B cell (primary cell): ENCODE measurements around the gene OR6S1. TPM values are rescaled to one million over a fixed set of nuclear protein-coding genes. Genes with fewer than 3 reads are reported as not detected.

Source experiments
- ATAC-seq: fragments of 200-7000 bp; cut with Tn5 transposase; one replicate; pipeline ENCODE4 v1.10.0; 2021; ENCODE audit warnings: low read depth, mild to moderate bottlenecking, moderate number of reproducible peaks, moderate library complexity
- CTCF ChIA-PET: fragments of 350-600 bp; sonication (Branson Sonifier 250); formaldehyde crosslinking; loops from one replicate; lab custom pipeline; 2021; ENCODE audit warnings: antibody characterized with exemption, inconsistent platforms; lab: Charles Lee
- POLR2A ChIA-PET: fragments of 350-600 bp; sonication (Branson Sonifier 250); formaldehyde crosslinking; loops from one replicate; lab custom pipeline; 2021; ENCODE audit warnings: antibody characterized with exemption; lab: Charles Lee
- DNase-seq: peaks from one replicate; pipeline ENCODE4 v3.0.0; 2013
- H2AFZ ChIP-seq: 2 replicates; pipeline ENCODE4 v1.6.1; 2012; ENCODE audit warnings: mild to moderate bottlenecking, low read depth, low read length; ENCODE audit not compliant: insufficient read depth, poor library complexity, severe bottlenecking
- H3K27ac ChIP-seq, 2 donors: 1 replicate in 1 of 2; 2 replicates in 1 of 2; pipeline ENCODE4 v1.5.1; 2012 to 2013; ENCODE audit warnings: low read length in 2 of 2, mild to moderate bottlenecking in 2 of 2, moderate library complexity in 1 of 2
- H3K27me3 ChIP-seq, 4 experiments: fragments of 200-600 bp in 1 of 4; sonication (generic) in 1 of 4; replicated peaks in 1 of 4; 1 replicate in 2 of 4; 2 replicates in 2 of 4; pipeline versions ENCODE4 v1.6.1 to v1.7.0; 2013 to 2016; ENCODE audit warnings: low read length in 3 of 4, mild to moderate bottlenecking in 2 of 4, mixed read lengths in 1 of 4, moderate library complexity in 1 of 4; ENCODE audit not compliant: insufficient read depth in 4 of 4, control insufficient read depth in 3 of 4; ENCODE audit errors: control extremely low read depth in 1 of 4
- H3K36me3 ChIP-seq, 2 experiments: replicated peaks in 1 of 2; 1 replicate in 1 of 2; 2 replicates in 1 of 2; pipeline versions ENCODE4 v1.6.1 to v1.7.1; 2013; ENCODE audit warnings: low read length in 1 of 2; ENCODE audit not compliant: insufficient read depth in 2 of 2, control insufficient read depth in 1 of 2; ENCODE audit errors: control extremely low read depth in 1 of 2, extremely low read depth in 1 of 2
- H3K4me1 ChIP-seq, 2 donors: fragments of 200-600 bp in 1 of 2; sonication (generic) in 1 of 2; 1 replicate in 1 of 2; 2 replicates in 1 of 2; pipeline versions ENCODE4 v1.5.1 to v1.6.1; 2013 to 2017; ENCODE audit warnings: low read length in 2 of 2; ENCODE audit not compliant: control insufficient read depth in 2 of 2, insufficient read depth in 2 of 2
- H3K4me2 ChIP-seq: replicated peaks from 2 replicates; pipeline ENCODE3; 2012; ENCODE audit warnings: mild to moderate bottlenecking, low read depth, low read length; ENCODE audit not compliant: poor library complexity, severe bottlenecking
- H3K4me3 ChIP-seq, 5 experiments: fragments of 200-600 bp in 1 of 5; sonication (generic) in 1 of 5; 1 replicate in 3 of 5; 2 replicates in 2 of 5; pipeline versions ENCODE4 v1.5.1 to v1.7.0; 2011 to 2016; ENCODE audit warnings: low read length in 4 of 5, mild to moderate bottlenecking in 4 of 5, low read depth in 2 of 5, control low read depth in 1 of 5, moderate library complexity in 1 of 5; ENCODE audit not compliant: insufficient read depth in 1 of 5; ENCODE audit errors: control extremely low read depth in 1 of 5, extremely low read depth in 1 of 5
- H3K79me2 ChIP-seq: fragments of 200-600 bp; sonication (generic); one replicate; pipeline ENCODE4 v1.6.0; 2016; ENCODE audit warnings: low read length; ENCODE audit not compliant: control insufficient read depth, insufficient read depth
- H3K9ac ChIP-seq: fragments of 200-600 bp; sonication (generic); 2 replicates; pipeline ENCODE4 v1.6.1; 2017; ENCODE audit warnings: mild to moderate bottlenecking, low read length, moderate library complexity
- H3K9me3 ChIP-seq, 3 donors: one replicate each; pipeline versions ENCODE4 v1.6.1 to v1.7.1; 2013; ENCODE audit warnings: low read length in 2 of 3; ENCODE audit not compliant: control insufficient read depth in 2 of 3, insufficient read depth in 1 of 3; ENCODE audit errors: control extremely low read depth in 1 of 3
- H4K20me1 ChIP-seq: 2 replicates; pipeline ENCODE4 v1.6.0; 2012; ENCODE audit warnings: mild to moderate bottlenecking, low read length; ENCODE audit not compliant: insufficient read depth, control insufficient read depth, poor library complexity, severe bottlenecking
- H3K27ac Mint-ChIP-seq: one replicate; pipeline ENCODE4 v1.8.0; 2021; ENCODE audit warnings: mixed read lengths
- H3K27me3 Mint-ChIP-seq: one replicate; pipeline ENCODE4 v1.8.0; 2021; ENCODE audit warnings: mixed read lengths
- H3K4me1 Mint-ChIP-seq: one replicate; pipeline ENCODE4 v1.8.0; 2021; ENCODE audit warnings: mixed read lengths
- H3K4me3 Mint-ChIP-seq: one replicate; pipeline ENCODE4 v1.8.0; 2021; ENCODE audit warnings: mixed read lengths
- H3K9me3 Mint-ChIP-seq: one replicate; pipeline ENCODE4 v1.8.0; 2022; ENCODE audit warnings: mixed read lengths; ENCODE audit not compliant: insufficient read depth
- CTCF ChIP-seq: fragments of 200-600 bp; IDR thresholded peaks from one replicate; pipeline ENCODE4 v1.8.0; 2022; ENCODE audit warnings: antibody characterized with exemption, mild to moderate bottlenecking
- EZH2 ChIP-seq: IDR thresholded peaks from 2 replicates; pipeline ENCODE4 v1.6.1; 2012; ENCODE audit warnings: borderline replicate concordance, low read depth, mild to moderate bottlenecking, moderate library complexity, low read length; ENCODE audit not compliant: insufficient read depth, poor library complexity, severe bottlenecking
- WGBS: methylation state at CpG from one replicate; pipeline ENCODE4 v1.1.5; 2013; ENCODE audit warnings: missing lambda C conversion rate; ENCODE audit not compliant: insufficient coverage; 5-methylcytosine and 5-hydroxymethylcytosine counted together
- intact Hi-C: fragments of 100-400 bp; cut with micrococcal nuclease; formaldehyde crosslinking; loops from one replicate; pipeline ENCODE4 v1.10.0; 2022
- polyA plus RNA-seq: library from polyadenylated mRNA; depleted of rRNA; stranded (reverse); fragments of >200 nt; gene quantifications from 2 replicates; pipeline ENCODE4 v1.2.3, GENCODE V29; 2012
- total RNA-seq, 2 donors: library from RNA; stranded (reverse); fragments of 120-200 nt in 1 of 2; gene quantifications; 1 replicate in 1 of 2; 2 replicates in 1 of 2; pipeline versions ENCODE4 v1.2.3 to v1.2.4, GENCODE V29; 2013 to 2022

OR6S1 gene
- total and polyA plus RNA-seq, 2 donors (not counting 1 experiment from before 2014, with no cell fraction given): 0.16 TPM; not detected in 1

DNA sequence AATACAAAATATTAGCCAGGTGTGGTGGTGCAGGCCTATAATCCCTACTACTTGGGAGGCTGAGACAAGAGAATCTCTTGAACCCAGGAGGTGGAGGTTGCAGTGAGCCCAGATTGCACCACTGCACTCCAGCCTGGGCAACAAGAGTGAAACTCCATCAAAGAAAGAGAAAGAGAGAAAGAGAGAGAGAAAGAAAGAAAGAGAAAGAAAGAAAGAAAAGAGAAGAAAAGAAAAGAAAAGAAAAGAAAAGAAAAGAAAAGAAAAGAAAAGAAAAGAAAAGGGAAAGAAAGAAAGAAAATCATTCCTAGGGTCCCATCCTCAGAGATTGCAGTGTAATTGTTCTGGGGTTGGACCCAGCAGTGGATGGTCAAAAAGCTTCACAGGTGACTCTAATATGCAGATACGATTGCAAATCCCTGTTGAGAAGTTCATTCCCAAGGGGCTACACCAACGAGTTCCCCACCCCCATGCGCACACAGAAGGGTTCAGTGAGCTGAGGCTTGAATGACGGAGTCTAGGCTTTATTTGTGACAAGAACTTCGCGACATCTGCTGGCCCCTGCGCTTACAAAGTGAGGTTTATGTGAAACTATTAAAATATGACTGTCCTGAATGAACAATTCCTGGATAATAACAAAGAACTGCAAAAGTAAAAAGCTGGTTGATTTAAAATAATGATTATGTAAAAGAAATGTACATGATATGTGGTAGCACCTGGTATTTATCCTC is 32.9 kb downstream of the OR6S1 start:
- peaks cover 2% of the 10 kb centered on the region for H3K4me1 Mint-ChIP-seq
- intact Hi-C loops: loop anchor here (1.0 kb wide), 5 partner anchors 77 to 281 kb away; partner anchors contain the start of genes PARP2 and TEP1
- DNase-seq: peak; percentile 53
- no peak for ATAC-seq
- CTCF ChIA-PET: interaction anchor here (0.8 to 8.9 kb wide), 15 partner anchors 11 to 279 kb away, joined by 3 to 215 read pairs (median 5); partner anchors contain the start of genes CCNB1IP1, PARP2 and TEP1
- H3K9ac ChIP-seq: no peak overlapping the region
- 40% methylated on average over 1 of the region's 7 CpGs for WGBS
- H2AFZ ChIP-seq: no peak overlapping the region
- H3K4me1 ChIP-seq: peaks cover 28 to 39% of the 10 kb centered on the region in 2 donors
- no peaks in the 10 kb centered on the region for H3K9me3 ChIP-seq
- no peak overlapping the region for H3K4me3 ChIP-seq
- POLR2A ChIA-PET: no interaction called here
- no peaks in the 10 kb centered on the region for H3K79me2 ChIP-seq
- H3K27me3 Mint-ChIP-seq: no peaks in the 10 kb centered on the region
- no peak for TF ChIP-seq EZH2
- no peak for TF ChIP-seq CTCF
- H3K4me3 Mint-ChIP-seq: no peak overlapping the region
- H3K9me3 Mint-ChIP-seq: no peaks in the 10 kb centered on the region
- H3K4me2 ChIP-seq: peak overlapping the region; percentile 94
- no peaks in the 10 kb centered on the region for H3K27me3 ChIP-seq
- H3K36me3 ChIP-seq: no peaks in the 10 kb centered on the region
- H4K20me1 ChIP-seq: no peaks in the 10 kb centered on the region
- H3K27ac ChIP-seq: no peak overlapping the region
- no peak overlapping the region for H3K27ac Mint-ChIP-seq

- no peaks in the 10 kb centered on the region for H3K27me3 ChIP-seq
- no peak for TF ChIP-seq EZH2
- no peak for TF ChIP-seq CTCF
- H3K9me3 ChIP-seq: no peaks in the 10 kb centered on the region
- H4K20me1 ChIP-seq: no peaks in the 10 kb centered on the region
- Mint-ChIP-seq H3K4me1 (peaks cover 2% of the 10 kb centered on the region), H3K4me3 (no peak overlapping the region), H3K27ac (no peak overlapping the region), H3K9me3 (no peaks in the 10 kb centered on the region), H3K27me3 (no peaks in the 10 kb centered on the region)
- WGBS: 40% methylated on average over 4 of the region's 5 CpGs
- peak overlapping the region; percentile 1 for H2AFZ ChIP-seq
- H3K27ac ChIP-seq: no peak overlapping the region
- CTCF ChIA-PET: interaction anchor here (0.8 to 8.9 kb wide), 11 partner anchors 9 to 302 kb away, joined by 3 to 215 read pairs (median 11); partner anchors contain the start of genes ANG, CCNB1IP1, PARP2 and TEP1
- no peaks in the 10 kb centered on the region for H3K79me2 ChIP-seq
- intact Hi-C loops: no loop called here
- H3K4me1 ChIP-seq: peaks cover 21 to 31% of the 10 kb centered on the region in 2 donors
- H3K4me3 ChIP-seq: no peak overlapping the region
- DNase-seq (no peak), ATAC-seq (no peak)
- POLR2A ChIA-PET: no interaction called here
- no peaks in the 10 kb centered on the region for H3K36me3 ChIP-seq
- H3K9ac ChIP-seq: no peak overlapping the region
- H3K4me2 ChIP-seq: no peak overlapping the region
These were observed 33.9 kb downstream of the OR6S1 start for GRCh38 chr14:20607617-20608016.
